Vagina (tissue), 2 donors: ENCODE measurements around the gene CDC27. TPM values are rescaled to one million over a fixed set of nuclear protein-coding genes. Genes with fewer than 3 reads are reported as not detected.
"Not testable (repeated sequence)": the region's sequence is repeated elsewhere in the genome, so short reads cannot be mapped to it uniquely, and the experiment has no call there.

ENCODE experiments used
- DNase-seq, 2 donors: peaks; one replicate each; pipeline ENCODE4 v3.0.0-alpha.2; 2017; ENCODE audit errors: extremely low spot score in 2 of 2
- H3K27ac ChIP-seq: fragments of 200-600 bp; sonication (generic); one replicate; pipeline ENCODE4 v1.5.1; 2019
- H3K27me3 ChIP-seq: fragments of 200-600 bp; sonication (generic); one replicate; pipeline ENCODE4 v1.5.1; 2019
- H3K36me3 ChIP-seq, 2 donors: fragments of 200-600 bp; sonication (generic); one replicate each; pipeline ENCODE4 v1.5.1; 2017 to 2019
- H3K4me1 ChIP-seq: fragments of 200-600 bp; sonication (generic); one replicate; pipeline ENCODE4 v1.5.1; 2019
- H3K4me3 ChIP-seq, 2 donors: fragments of 200-600 bp; sonication (generic); 1 replicate in 1 of 2; 2 replicates in 1 of 2; pipeline ENCODE4 v1.5.1; 2016 to 2019
- H3K9me3 ChIP-seq: fragments of 200-600 bp; sonication (generic); one replicate; pipeline ENCODE4 v1.5.1; 2019
- CTCF ChIP-seq, 3 experiments: fragments of 450-650 bp in 2 of 3; fragments of 200-600 bp in 1 of 3; sonication (generic) in 1 of 3; IDR thresholded peaks; one replicate each; pipeline ENCODE4 v1.5.1; 2017 to 2019; ENCODE audit warnings: antibody characterized with exemption in 3 of 3, mild to moderate bottlenecking in 2 of 3, moderate library complexity in 2 of 3
- POLR2A ChIP-seq, 2 donors: fragments of 450-650 bp; IDR thresholded peaks; one replicate each; pipeline ENCODE4 v1.6.1; 2017; ENCODE audit warnings: antibody characterized with exemption in 2 of 2, mild to moderate bottlenecking in 2 of 2, moderate library complexity in 2 of 2
- POLR2AphosphoS5 ChIP-seq, 2 donors: sonication (generic); formaldehyde crosslinking; IDR thresholded peaks; one replicate each; pipeline ENCODE4 v1.9.0; 2017; ENCODE audit warnings: antibody characterized with exemption in 2 of 2, mild to moderate bottlenecking in 2 of 2, low read depth in 1 of 2; ENCODE audit not compliant: insufficient read depth in 1 of 2
- intact Hi-C: fragments of 100-400 bp; cut with DNase I; formaldehyde crosslinking; loops from one replicate; pipeline ENCODE4 v1.15.1; 2023
- total RNA-seq: library from RNA; depleted of rRNA; stranded (reverse); fragments of >200 nt; gene quantifications from one replicate; pipeline ENCODE4 v1.2.3, GENCODE V29; 2016

The CDC27 gene
- total RNA-seq, 1 donor from 2014 or later = 91.1 TPM

DNA sequence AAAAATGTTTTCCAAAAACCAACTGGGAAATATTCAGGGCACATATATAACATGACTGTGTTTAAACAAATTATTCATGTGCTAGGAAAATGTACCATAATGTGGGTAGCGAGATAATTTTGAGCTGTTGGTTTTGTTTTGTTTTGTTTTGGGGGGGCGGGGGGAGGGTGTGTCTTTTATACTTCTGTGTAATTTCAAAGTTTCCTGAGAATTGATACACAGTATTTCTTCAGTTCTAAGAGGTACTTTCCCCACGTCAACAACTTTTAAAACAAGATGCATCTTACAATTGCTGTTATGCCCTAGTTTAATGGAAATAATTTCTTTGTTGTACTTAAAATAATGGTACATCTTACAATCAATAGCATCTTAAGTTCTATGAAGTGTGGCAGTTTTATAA, 110.3 kb downstream of the CDC27 start:
- Histone ChIP-seq H3K4me3 (no peak overlapping the region), H3K36me3 (no peaks in the 10 kb centered on the region), H3K27ac (no peak overlapping the region), H3K9me3 (no peaks in the 10 kb centered on the region), H3K4me1 (no peaks in the 10 kb centered on the region), H3K27me3 (no peaks in the 10 kb centered on the region)
- intact Hi-C loops = no loop called here
- no peak for DNase-seq
- TF ChIP-seq POLR2A (IDR thresholded peaks at IDR 0.05) (no peak), POLR2AphosphoS5 (IDR thresholded peaks at IDR 0.05; ENCODE audit: insufficient read depth in 1 of 2, low read depth in 1 of 2) (no peak), CTCF (IDR thresholded peaks at IDR 0.05) (no peak)

GRCh38 chr17:47077576-47077975, 111.5 kb downstream of the CDC27 start:
- DNase-seq = no peak
- no peak overlapping the region for H3K4me3 ChIP-seq
- H3K9me3 ChIP-seq = no peaks in the 10 kb centered on the region
- no peaks in the 10 kb centered on the region for H3K36me3 ChIP-seq
- intact Hi-C loops = no loop called here
- no peak for TF ChIP-seq CTCF (IDR thresholded peaks at IDR 0.05)
- TF ChIP-seq POLR2AphosphoS5 (IDR thresholded peaks at IDR 0.05; ENCODE audit: insufficient read depth in 1 of 2, low read depth in 1 of 2) = no peak
- no peak for TF ChIP-seq POLR2A (IDR thresholded peaks at IDR 0.05)
- H3K27me3 ChIP-seq = no peaks in the 10 kb centered on the region
- no peaks in the 10 kb centered on the region for H3K4me1 ChIP-seq
- H3K27ac ChIP-seq = no peak overlapping the region

- H3K36me3 ChIP-seq = no peaks in the 10 kb centered on the region
- no peak overlapping the region for H3K27ac ChIP-seq
- no peak for DNase-seq
- H3K9me3 ChIP-seq = no peaks in the 10 kb centered on the region
- TF ChIP-seq CTCF (IDR thresholded peaks at IDR 0.05) (no peak), POLR2AphosphoS5 (IDR thresholded peaks at IDR 0.05; ENCODE audit: insufficient read depth in 1 of 2, low read depth in 1 of 2) (no peak), POLR2A (IDR thresholded peaks at IDR 0.05) (no peak)
- intact Hi-C loops = no loop called here
- H3K27me3 ChIP-seq = no peaks in the 10 kb centered on the region
- no peak overlapping the region for H3K4me3 ChIP-seq
- H3K4me1 ChIP-seq = no peaks in the 10 kb centered on the region
These were observed 112.9 kb downstream of the CDC27 start for GRCh38 chr17:47076171-47076570.

DNA sequence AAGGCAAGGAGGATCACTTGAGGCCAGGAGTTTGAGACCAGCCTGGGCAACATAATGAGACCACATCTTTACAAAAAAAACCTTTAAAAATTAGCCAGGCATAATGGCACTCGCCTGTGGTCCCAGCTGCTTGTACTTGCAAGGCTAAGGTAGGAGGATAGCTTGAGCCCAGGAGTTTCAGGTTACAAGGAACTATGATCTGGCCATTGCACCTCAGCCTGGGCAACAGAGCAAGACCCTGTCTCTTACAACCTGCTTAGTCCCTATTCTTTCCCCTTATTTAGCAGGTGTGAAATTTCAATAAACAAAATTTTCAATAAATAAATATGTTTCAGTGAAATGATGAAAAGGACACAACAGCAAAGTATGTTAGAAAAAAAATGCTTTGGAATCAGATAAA, 114.7 kb downstream of the CDC27 start:
- H3K27me3 ChIP-seq, H3K4me1 ChIP-seq, H3K36me3 ChIP-seq, DNase-seq, intact Hi-C loops, H3K27ac ChIP-seq, H3K4me3 ChIP-seq, H3K9me3 ChIP-seq: not testable (repeated sequence)

- H3K27me3 ChIP-seq, H3K9me3 ChIP-seq, H3K4me1 ChIP-seq, H3K27ac ChIP-seq, H3K4me3 ChIP-seq, DNase-seq, intact Hi-C loops, H3K36me3 ChIP-seq: not testable (repeated sequence)
These were observed 115.5 kb downstream of the CDC27 start for GRCh38 chr17:47073629-47074028.

DNA sequence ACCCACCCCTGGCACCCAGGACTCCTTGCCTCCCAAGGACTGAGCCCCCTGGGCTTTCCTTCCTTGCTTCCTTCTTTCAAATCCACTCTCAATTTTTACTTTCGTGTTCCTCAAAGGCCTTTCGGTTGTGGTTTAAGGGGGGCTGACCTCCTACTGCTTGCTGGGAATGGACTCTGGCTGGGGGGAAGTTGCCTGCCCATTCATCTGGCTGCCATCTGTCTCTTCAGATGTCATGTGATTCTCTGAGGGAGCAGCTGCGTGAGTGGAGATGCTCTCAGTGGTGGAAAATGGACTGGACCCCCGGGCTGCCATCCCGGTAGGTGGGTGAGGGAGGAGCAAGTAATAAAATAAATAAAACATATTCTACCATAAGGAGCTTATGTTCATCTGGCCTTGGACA, 116.2 kb downstream of the CDC27 start:
- H3K27ac ChIP-seq = no peak overlapping the region
- no peak overlapping the region for H3K4me3 ChIP-seq
- H3K36me3 ChIP-seq = no peaks in the 10 kb centered on the region
- intact Hi-C loops = no loop called here
- H3K9me3 ChIP-seq = no peaks in the 10 kb centered on the region
- H3K4me1 ChIP-seq = no peaks in the 10 kb centered on the region
- DNase-seq = no peak
- TF ChIP-seq POLR2AphosphoS5 (IDR thresholded peaks at IDR 0.05; ENCODE audit: insufficient read depth in 1 of 2, low read depth in 1 of 2) (no peak), POLR2A (IDR thresholded peaks at IDR 0.05) (no peak)
- H3K27me3 ChIP-seq = no peaks in the 10 kb centered on the region

DNA sequence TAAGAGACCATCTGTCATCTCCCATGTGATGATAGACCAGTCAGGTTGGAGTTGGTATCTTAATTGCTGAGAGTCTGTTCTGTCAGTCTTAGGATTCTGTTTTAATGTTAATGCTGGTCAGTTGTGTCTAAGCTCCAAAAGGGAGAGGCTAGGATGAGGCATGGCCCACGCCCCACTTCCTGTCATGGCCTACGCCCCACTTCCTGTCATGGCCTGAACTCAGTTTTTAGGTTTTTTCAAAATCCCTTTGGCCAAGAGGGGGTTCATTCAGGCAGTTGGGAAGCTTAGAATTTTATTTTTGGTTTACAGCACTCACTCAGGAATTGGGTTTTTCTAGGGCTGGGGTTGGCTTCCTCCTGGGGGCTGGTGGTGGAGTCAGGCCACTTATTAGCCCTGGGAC, 117.9 kb downstream of the CDC27 start:
- DNase-seq, H3K27ac ChIP-seq, H3K9me3 ChIP-seq, H3K4me3 ChIP-seq, H3K27me3 ChIP-seq, H3K36me3 ChIP-seq, H3K4me1 ChIP-seq, intact Hi-C loops: not testable (repeated sequence)

GRCh38 chr17:47070266-47070665, 118.8 kb downstream of the CDC27 start:
- H3K27me3 ChIP-seq, intact Hi-C loops, H3K27ac ChIP-seq, H3K4me3 ChIP-seq, H3K36me3 ChIP-seq, DNase-seq, H3K9me3 ChIP-seq: not testable (repeated sequence)
- peaks cover 13% of the 10 kb centered on the region for H3K4me1 ChIP-seq
